HG03469 (cell line): Measurements from ENCODE around the gene SPATA24.

Experiments
- ATAC-seq: cut with Tn5 transposase; IDR thresholded peaks from one replicate; pipeline ENCODE4 v1.9.1; 2021; ENCODE audit warnings: mild to moderate bottlenecking, moderate library complexity, moderate number of reproducible peaks; ENCODE audit not compliant: unreplicated experiment

SPATA24 gene

GRCh38 chr5:139383993-139384590 lies 19.8 kb downstream of the SPATA24 start:
- ATAC-seq: no peak

DNA sequence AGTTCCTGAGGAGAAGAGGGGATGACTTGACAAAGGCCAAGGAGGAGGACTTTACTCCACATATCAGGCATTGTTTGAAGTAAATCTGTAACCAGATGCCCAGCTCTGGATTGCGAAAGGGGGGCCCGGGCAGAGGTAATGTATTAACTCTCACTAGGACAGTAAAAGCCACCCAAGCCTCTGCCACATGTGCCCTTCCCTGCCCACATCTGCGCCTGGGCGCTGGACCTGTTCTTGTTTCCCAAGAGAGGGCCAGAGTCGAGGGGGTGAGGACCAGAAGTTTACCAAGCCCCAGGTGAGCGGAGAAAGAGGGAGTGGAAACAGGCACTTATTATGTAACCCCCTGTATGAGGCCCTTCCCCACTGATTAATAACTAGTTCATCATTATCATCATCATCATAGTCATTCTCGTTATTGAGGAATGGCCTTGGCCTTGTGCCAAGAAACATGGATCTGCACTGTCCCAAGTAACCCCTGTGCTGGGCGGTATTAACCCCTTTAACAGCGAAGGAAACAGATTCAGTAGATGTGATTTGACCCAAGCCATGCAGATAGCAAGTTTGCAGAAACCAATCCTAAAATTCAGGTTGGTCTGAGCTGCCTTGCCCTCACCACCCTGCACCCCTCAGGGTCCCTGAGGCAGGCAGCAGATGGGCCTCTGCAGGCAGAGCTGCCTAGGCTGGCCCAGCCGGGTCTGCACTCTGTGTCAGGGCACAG lies 20.5 kb downstream of the SPATA24 start, which contains the start of gene SLC23A1:
Gene SLC23A1, minus strand, starts transcription at position 23 of the 718 bp plus-strand sequence. CDS start 44 bp downstream, outside the sequence.
- ATAC-seq: no peak

- no peak for ATAC-seq
These were observed 21.1 kb downstream of the SPATA24 start for GRCh38 chr5:139382807-139383206.

GRCh38 chr5:139381837-139382761 lies 21.8 kb downstream of the SPATA24 start:
- ATAC-seq: no peak

DNA sequence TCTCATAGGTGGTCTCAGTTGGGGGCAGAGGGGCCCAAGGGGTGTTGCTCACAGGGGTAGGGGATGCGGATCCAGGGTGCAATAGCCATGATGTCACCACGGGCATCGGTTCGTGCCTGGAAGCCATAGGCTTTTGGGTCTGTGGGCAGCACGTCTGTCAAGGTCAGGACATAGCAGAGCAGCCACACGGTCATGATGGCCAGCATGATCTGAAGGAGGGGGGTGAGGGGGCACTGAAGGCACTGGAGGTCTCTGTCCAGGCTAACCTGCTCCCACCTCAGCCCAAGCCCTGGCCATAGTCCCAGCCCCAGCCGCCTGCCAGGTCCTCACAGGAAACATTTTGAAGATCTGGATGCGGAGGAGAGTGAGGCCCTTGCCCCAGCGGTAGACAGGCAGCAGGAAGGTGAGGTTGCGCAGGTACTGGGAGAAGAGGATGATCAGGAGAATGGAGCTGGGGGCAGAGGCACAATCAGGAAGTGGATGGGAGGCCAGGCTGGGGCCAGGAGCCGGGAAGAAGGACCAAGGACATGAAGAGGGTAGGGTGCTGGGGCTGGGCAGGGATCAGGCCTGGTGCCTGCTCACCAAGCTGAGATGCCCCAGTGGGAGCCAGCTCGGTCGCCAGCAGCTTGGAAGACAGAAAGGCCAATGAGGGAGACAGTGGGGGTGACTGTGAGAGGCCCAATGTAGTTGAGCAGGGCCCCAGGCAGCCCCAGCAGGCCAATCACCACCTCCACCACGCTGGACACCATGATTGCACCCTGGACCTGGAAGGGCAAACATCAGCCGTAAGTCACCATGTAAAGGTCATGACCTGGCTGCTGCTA lies 24.1 kb downstream of the SPATA24 start:
- no peak for ATAC-seq

- no peak for ATAC-seq
These were observed 24.9 kb downstream of the SPATA24 start for GRCh38 chr5:139378941-139379361.

DNA sequence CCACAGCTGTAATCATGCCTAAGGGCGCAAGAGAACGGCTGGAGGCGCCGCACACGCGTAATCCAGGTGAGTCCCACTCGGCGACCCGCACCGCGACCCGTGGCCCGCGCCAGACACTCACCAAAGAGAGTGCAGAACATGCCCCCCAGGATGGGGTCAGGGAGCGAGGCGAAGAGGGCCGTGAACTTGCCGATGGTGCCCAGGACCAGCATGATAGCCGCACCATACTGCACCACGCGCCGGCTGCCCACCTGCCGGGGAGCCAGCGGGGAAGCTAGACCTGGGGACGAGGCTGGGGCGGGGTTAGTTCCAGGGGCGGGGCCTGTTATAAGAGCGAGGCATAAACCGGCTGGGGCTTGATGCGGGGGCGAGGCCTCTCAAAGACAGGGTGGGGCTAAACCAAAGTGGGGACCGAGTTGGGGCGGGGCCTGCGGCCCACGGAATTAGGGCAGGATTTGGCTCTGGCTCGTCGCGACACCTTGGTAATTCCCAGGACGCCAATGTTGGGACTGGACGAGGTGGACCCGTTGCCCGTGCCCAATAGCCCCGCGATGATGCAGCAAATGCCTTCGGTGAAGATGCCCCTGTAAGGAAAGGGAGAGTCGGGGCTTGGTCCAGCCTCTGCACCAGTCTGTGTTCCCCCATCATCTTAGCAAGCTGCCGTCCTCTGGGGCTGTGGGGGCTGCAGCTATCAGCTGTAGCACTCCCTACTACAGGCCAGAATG lies 25.6 kb downstream of the SPATA24 start:
- no peak for ATAC-seq

DNA sequence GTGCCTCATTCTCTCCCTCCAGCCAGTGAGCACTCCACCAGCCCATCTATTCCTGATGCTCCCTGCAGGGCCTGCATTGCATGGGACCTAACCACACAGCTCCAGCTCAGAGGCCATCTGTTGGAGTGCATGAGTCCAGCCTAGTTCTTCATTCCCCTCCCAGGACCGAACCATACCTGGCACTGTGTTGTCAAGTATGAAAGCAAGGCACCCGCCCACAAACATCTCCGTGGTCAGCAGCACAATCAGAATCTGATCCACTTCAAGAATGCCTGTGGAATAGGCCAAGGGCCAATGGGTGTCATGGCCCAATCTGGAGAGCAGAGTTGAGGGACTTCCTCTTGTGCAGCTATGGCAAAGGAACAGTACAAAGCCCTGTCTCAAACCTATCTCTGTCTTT lies 26.7 kb downstream of the SPATA24 start:
- ATAC-seq: no peak

GRCh38 chr5:139376364-139376763 lies 27.5 kb downstream of the SPATA24 start:
- no peak for ATAC-seq

GRCh38 chr5:139374909-139375308 lies 29.0 kb downstream of the SPATA24 start:
- no peak for ATAC-seq

GRCh38 chr5:139371482-139372435 lies 32.1 kb downstream of the SPATA24 start:
- ATAC-seq: no peak

- no peak for ATAC-seq
These were observed 34.7 kb downstream of the SPATA24 start for GRCh38 chr5:139369181-139369580.

- no peak for ATAC-seq
These were observed 35.3 kb downstream of the SPATA24 start for GRCh38 chr5:139368613-139369012.

DNA sequence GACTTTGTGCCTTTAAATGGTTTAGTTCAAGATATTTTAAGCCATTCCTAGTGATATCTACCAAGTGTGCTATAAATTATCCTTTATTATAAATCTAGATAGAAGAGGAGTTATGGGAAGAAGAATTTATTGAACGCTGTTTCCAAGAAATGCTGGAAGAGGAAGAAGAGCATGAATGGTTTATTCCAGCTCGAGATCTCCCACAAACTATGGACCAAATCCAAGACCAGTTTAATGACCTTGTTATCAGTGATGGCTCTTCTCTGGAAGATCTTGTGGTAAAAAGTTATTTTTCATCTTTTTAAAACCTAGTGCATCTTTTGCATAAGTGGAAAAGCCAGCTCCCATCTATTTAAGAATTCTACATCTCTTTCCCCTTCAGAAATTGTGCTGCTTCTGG lies 39.4 kb downstream of the SPATA24 start:
- ATAC-seq: no peak

DNA sequence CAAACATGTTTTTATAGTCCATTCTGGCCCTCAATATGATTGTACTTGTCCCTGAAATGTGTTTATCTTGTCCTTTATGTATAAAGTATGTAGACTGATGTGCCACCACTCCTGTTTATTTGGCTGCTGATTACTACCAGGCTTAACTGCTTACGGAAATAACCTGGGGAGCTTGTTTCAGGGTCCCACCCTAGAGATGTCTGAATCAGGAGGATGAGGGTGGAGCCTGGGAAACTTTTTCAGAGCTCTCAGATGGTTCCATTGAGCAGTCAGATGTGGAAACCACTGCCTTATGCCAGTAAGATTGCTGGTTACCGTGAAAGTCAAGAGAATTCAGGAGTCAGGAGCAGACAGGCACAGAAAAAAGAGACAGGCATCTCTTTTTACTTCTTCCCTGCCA lies 40.0 kb downstream of the SPATA24 start:
- no peak for ATAC-seq

DNA sequence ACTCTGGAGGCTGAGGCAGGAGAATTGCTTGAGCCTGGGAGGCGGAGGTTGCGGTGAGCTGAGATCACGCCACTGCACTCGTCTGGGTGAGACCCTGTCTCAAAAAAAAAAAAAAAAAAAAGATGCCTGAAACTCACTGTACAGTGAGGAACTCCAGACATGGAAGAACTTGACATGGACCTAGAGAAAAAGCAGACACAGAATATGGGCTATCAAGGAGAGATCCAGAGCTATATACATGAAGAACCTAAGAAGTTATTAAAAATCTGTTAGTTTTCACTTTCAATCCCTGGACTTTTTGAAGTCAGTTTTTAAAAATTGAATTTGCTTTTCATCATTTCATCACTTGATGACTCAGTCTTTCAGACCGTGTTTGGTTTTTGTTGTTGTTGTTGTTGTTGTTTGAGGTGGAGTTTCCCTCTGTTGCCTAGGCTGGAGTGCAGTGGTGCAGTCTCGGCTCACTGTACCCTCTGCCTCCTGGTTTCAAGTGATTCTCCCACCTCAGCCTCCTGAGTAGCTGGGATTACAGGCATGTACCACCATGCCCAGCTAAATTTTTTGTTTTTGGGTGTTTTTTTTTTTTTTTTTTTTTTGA lies 42.0 kb downstream of the SPATA24 start:
- ATAC-seq: no peak

DNA sequence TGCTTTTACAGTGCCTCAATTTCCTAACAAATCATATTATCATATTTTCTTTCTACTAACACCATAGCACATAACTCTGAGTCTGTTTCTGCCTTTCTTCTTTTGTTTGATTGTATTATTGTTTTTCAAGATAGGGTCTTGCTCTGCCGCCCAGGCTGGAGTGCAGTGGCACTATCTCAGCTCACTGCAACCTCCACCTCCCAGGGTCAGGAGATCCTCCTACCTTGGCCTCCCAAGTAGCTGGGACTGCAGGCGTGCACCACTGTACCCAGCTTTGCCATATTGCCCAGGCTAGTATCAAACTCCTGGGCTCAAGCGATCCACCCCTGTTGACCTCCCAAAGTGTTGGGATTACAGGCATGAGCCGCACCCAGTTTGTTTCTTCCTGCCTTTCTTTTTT lies 43.5 kb downstream of the SPATA24 start:
- no peak for ATAC-seq

- no peak for ATAC-seq
These were observed 45.8 kb downstream of the SPATA24 start for GRCh38 chr5:139358064-139358463.
